HFF-Myc (cell line): ENCODE measurements around the gene NEK8.

Experiments
- DNase-seq: peaks from one replicate; pipeline ENCODE4 v3.0.0-alpha.2; 2011; ENCODE audit warnings: low read depth; ENCODE audit errors: extremely low read depth
- H3K4me3 ChIP-seq: replicated peaks from 2 replicates; pipeline ENCODE4 v1.5.1; 2011; ENCODE audit warnings: low read depth, mild to moderate bottlenecking, control low read depth, low read length
- CTCF ChIP-seq: IDR thresholded peaks from 2 replicates; pipeline ENCODE4 v1.5.1; 2012; ENCODE audit warnings: mild to moderate bottlenecking, low read depth, low read length, control low read depth; ENCODE audit errors: missing control alignments

Gene NEK8

GRCh38 chr17:28689011-28689410, 39.6 kb upstream of the NEK8 start:
- H3K4me3 ChIP-seq, result no peak overlapping the region
- DNase-seq, result no peak
- TF ChIP-seq CTCF, result no peak

- TF ChIP-seq CTCF, result no peak
- no peak for DNase-seq
- no peak overlapping the region for H3K4me3 ChIP-seq
These were observed 34.7 kb upstream of the NEK8 start for GRCh38 chr17:28693869-28694268.

- no peak overlapping the region for H3K4me3 ChIP-seq
- no peak for TF ChIP-seq CTCF
- DNase-seq, result no peak
These were observed 30.2 kb upstream of the NEK8 start for GRCh38 chr17:28698253-28698941.

- TF ChIP-seq CTCF, result no peak
- no peak overlapping the region for H3K4me3 ChIP-seq
- DNase-seq, result no peak
These were observed 28.3 kb upstream of the NEK8 start for GRCh38 chr17:28700278-28700677.

GRCh38 chr17:28700830-28701492, 27.6 kb upstream of the NEK8 start:
- H3K4me3 ChIP-seq, result no peak overlapping the region
- no peak for TF ChIP-seq CTCF
- DNase-seq, result no peak

GRCh38 chr17:28702026-28702751, 26.4 kb upstream of the NEK8 start:
- TF ChIP-seq CTCF, result no peak
- H3K4me3 ChIP-seq, result no peak overlapping the region
- DNase-seq, result no peak
